MM.1S (cell line): Measurements from ENCODE around the gene OSBPL8.

Experiments
- DNase-seq: peaks from one replicate; pipeline ENCODE4 v3.0.0-alpha.2; 2015
- H2AFZ ChIP-seq: fragments of 300-600 bp; sonication (generic); 2 replicates; pipeline ENCODE4 v1.6.0; 2016; ENCODE audit warnings: antibody characterized with exemption, low read length
- H3F3A ChIP-seq: fragments of 300-600 bp; sonication (generic); 2 replicates; pipeline ENCODE4 v1.6.1; 2016; ENCODE audit warnings: mild to moderate bottlenecking, antibody characterized with exemption, low read length, moderate library complexity, mixed read lengths; ENCODE audit not compliant: insufficient read depth
- H3K27ac ChIP-seq: fragments of 300-600 bp; sonication (generic); 2 replicates; pipeline ENCODE4 v1.5.1; 2016; ENCODE audit warnings: mild to moderate bottlenecking, low read length
- H3K27me3 ChIP-seq: fragments of 300-600 bp; sonication (generic); replicated peaks from 2 replicates; pipeline ENCODE4 v1.6.0; 2016; ENCODE audit warnings: low read length; ENCODE audit not compliant: insufficient read depth
- H3K36me3 ChIP-seq: fragments of 300-600 bp; sonication (generic); replicated peaks from 2 replicates; pipeline ENCODE4 v1.6.1; 2016; ENCODE audit warnings: mild to moderate bottlenecking, low read length, mixed read lengths; ENCODE audit not compliant: insufficient read depth
- H3K4me1 ChIP-seq: fragments of 300-600 bp; sonication (generic); 2 replicates; pipeline ENCODE4 v1.6.1; 2016; ENCODE audit warnings: low read length, mixed read lengths
- H3K4me2 ChIP-seq: fragments of 300-600 bp; sonication (generic); 2 replicates; pipeline ENCODE4 v1.6.0; 2016; ENCODE audit warnings: low read depth, low read length
- H3K4me3 ChIP-seq: fragments of 300-600 bp; sonication (generic); 2 replicates; pipeline ENCODE4 v1.5.1; 2016; ENCODE audit warnings: low read length, mixed read lengths
- H3K79me2 ChIP-seq: fragments of 300-600 bp; sonication (generic); 2 replicates; pipeline ENCODE4 v1.6.1; 2016; ENCODE audit warnings: mixed run types, low read length, mixed read lengths
- H3K9ac ChIP-seq: fragments of 300-600 bp; sonication (generic); 2 replicates; pipeline ENCODE4 v1.6.1; 2016; ENCODE audit warnings: low read length, mixed read lengths
- H3K9me2 ChIP-seq: fragments of 300-600 bp; sonication (generic); replicated peaks from 2 replicates; pipeline ENCODE4 v1.6.1; 2016; ENCODE audit warnings: mild to moderate bottlenecking, low read length, mixed read lengths; ENCODE audit not compliant: insufficient read depth
- H3K9me3 ChIP-seq: fragments of 300-600 bp; sonication (generic); replicated peaks from 2 replicates; pipeline ENCODE4 v1.6.1; 2016; ENCODE audit warnings: mild to moderate bottlenecking, low read length, mixed read lengths; ENCODE audit not compliant: insufficient read depth
- H4K20me1 ChIP-seq: fragments of 300-600 bp; sonication (generic); 2 replicates; pipeline ENCODE4 v1.6.1; 2016; ENCODE audit warnings: mild to moderate bottlenecking, low read length, moderate library complexity, mixed read lengths; ENCODE audit not compliant: insufficient read depth
- CTCF ChIP-seq: fragments of 300-600 bp; sonication (generic); IDR thresholded peaks from 2 replicates; pipeline ENCODE4 v1.5.1; 2016; ENCODE audit warnings: antibody characterized with exemption, low read length, mixed read lengths
- EZH2 ChIP-seq: fragments of 300-600 bp; sonication (generic); optimal IDR thresholded peaks from 2 replicates; pipeline ENCODE3; 2017; ENCODE audit warnings: low read depth, mild to moderate bottlenecking, antibody characterized with exemption, low read length, mixed read lengths
- EZH2phosphoT487 ChIP-seq: fragments of 300-600 bp; sonication (generic); IDR thresholded peaks from 2 replicates; pipeline ENCODE4 v1.6.1; 2018; ENCODE audit warnings: antibody characterized with exemption, low read length

The OSBPL8 gene

DNA sequence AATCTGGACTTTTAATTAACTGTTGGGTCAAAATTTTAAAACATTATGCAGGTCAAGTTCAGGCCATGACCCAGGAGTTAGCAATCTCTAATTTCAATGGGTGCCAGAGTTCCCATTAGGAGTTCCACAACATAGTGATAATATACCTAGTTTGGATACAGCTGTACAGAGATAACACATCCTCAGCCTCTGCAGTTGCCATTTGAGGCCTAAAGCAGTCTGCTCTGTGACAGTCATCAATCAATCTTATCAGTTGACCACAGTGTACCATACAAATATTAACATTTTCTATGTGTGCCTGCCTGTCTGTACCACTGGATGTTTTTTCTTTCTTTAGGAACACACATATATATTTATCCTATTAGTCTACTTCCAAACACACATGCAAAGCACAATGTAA lies 157.3 kb downstream of the OSBPL8 start:
- no peaks in the 10 kb centered on the region; the same call in 1 of the 2 replicates for H3F3A ChIP-seq
- TF ChIP-seq EZH2 (no peak), EZH2phosphoT487 (no peak), CTCF (no peak)
- no peaks in the 10 kb centered on the region for H3K9me3 ChIP-seq
- H3K4me3 ChIP-seq: no peak overlapping the region
- no peak overlapping the region for H3K9ac ChIP-seq
- H2AFZ ChIP-seq: no peak overlapping the region
- no peaks in the 10 kb centered on the region for H3K27me3 ChIP-seq
- H3K4me1 ChIP-seq: no peaks in the 10 kb centered on the region
- no peaks in the 10 kb centered on the region for H4K20me1 ChIP-seq
- H3K9me2 ChIP-seq: no peaks in the 10 kb centered on the region
- no peak for DNase-seq
- H3K27ac ChIP-seq: no peak overlapping the region
- no peaks in the 10 kb centered on the region; the same call in 1 of the 2 replicates for H3K36me3 ChIP-seq
- H3K4me2 ChIP-seq: no peak overlapping the region
- no peaks in the 10 kb centered on the region for H3K79me2 ChIP-seq

GRCh38 chr12:76400136-76400535 lies 159.4 kb downstream of the OSBPL8 start:
- H3K9me2 ChIP-seq: no peaks in the 10 kb centered on the region
- no peak overlapping the region for H3K4me3 ChIP-seq
- H3K4me1 ChIP-seq: no peaks in the 10 kb centered on the region
- no peaks in the 10 kb centered on the region for H3K27me3 ChIP-seq
- no peak overlapping the region for H3K9ac ChIP-seq
- DNase-seq: no peak
- no peaks in the 10 kb centered on the region for H4K20me1 ChIP-seq
- TF ChIP-seq EZH2 (no peak), CTCF (no peak)
- no peak overlapping the region for H3K4me2 ChIP-seq
- no peaks in the 10 kb centered on the region for H3K9me3 ChIP-seq
- H3K36me3 ChIP-seq: no peaks in the 10 kb centered on the region; the same call in 1 of the 2 replicates
- no peak overlapping the region for H2AFZ ChIP-seq
- no peaks in the 10 kb centered on the region for H3K79me2 ChIP-seq
- H3F3A ChIP-seq: no peaks in the 10 kb centered on the region; the same call in 1 of the 2 replicates
- no peak overlapping the region for H3K27ac ChIP-seq

- no peak overlapping the region for H2AFZ ChIP-seq
- no peak for DNase-seq
- H3K27me3 ChIP-seq: no peaks in the 10 kb centered on the region
- no peaks in the 10 kb centered on the region for H3K9me3 ChIP-seq
- TF ChIP-seq CTCF (no peak), EZH2phosphoT487 (no peak), EZH2 (no peak)
- no peaks in the 10 kb centered on the region; the same call in 1 of the 2 replicates for H3K36me3 ChIP-seq
- H3K4me2 ChIP-seq: no peak overlapping the region
- no peaks in the 10 kb centered on the region for H3K79me2 ChIP-seq
- H4K20me1 ChIP-seq: no peaks in the 10 kb centered on the region
- H3K9me2 ChIP-seq: no peaks in the 10 kb centered on the region
- no peak overlapping the region for H3K4me3 ChIP-seq
- no peak overlapping the region for H3K27ac ChIP-seq
- no peaks in the 10 kb centered on the region; the same call in 1 of the 2 replicates for H3F3A ChIP-seq
- H3K9ac ChIP-seq: no peak overlapping the region
- H3K4me1 ChIP-seq: no peaks in the 10 kb centered on the region
Observed at GRCh38 chr12:76399040-76399439, 160.5 kb downstream of the OSBPL8 start.
